Osteoblast (primary cell): ENCODE data around the gene EFNA4. TPM values are rescaled to one million over a fixed set of nuclear protein-coding genes. Genes with fewer than 3 reads are reported as not detected.
A peak's percentile ranks its signal among the peaks of the same experiment; 100 is the strongest.

ENCODE experiments used
- DNase-seq: peaks from one replicate; pipeline ENCODE4 v3.0.0; 2011; ENCODE audit warnings: low spot score, mixed read lengths; ENCODE audit not compliant: insufficient read length; ENCODE audit errors: missing footprints
- H2AFZ ChIP-seq: 2 replicates; pipeline ENCODE4 v1.6.0; 2011; ENCODE audit warnings: mild to moderate bottlenecking, low read length
- H3K27ac ChIP-seq: 2 replicates; pipeline ENCODE4 v1.5.1; 2011; ENCODE audit warnings: mild to moderate bottlenecking, low read depth, low read length, moderate library complexity
- H3K27me3 ChIP-seq: 2 replicates; pipeline ENCODE4 v1.6.0; 2012; ENCODE audit warnings: mild to moderate bottlenecking, control low read depth, inconsistent platforms, low read length, moderate library complexity; ENCODE audit not compliant: insufficient read depth
- H3K36me3 ChIP-seq: 2 replicates; pipeline ENCODE4 v1.5.1; 2011; ENCODE audit warnings: mild to moderate bottlenecking, low read length, control low read depth, moderate library complexity; ENCODE audit not compliant: insufficient read depth
- H3K4me1 ChIP-seq: 2 replicates; pipeline ENCODE4 v1.5.1; 2011; ENCODE audit warnings: mild to moderate bottlenecking, low read length, control low read depth, moderate library complexity; ENCODE audit not compliant: insufficient read depth
- H3K4me2 ChIP-seq: 2 replicates; pipeline ENCODE4 v1.6.0; 2011; ENCODE audit warnings: mild to moderate bottlenecking, low read length; ENCODE audit not compliant: insufficient read depth
- H3K4me3 ChIP-seq: fragments of 200-600 bp; sonication (generic); 3 replicates; pipeline ENCODE4 v1.5.1; 2012; ENCODE audit warnings: mild to moderate bottlenecking, low read length, inconsistent platforms; ENCODE audit not compliant: insufficient read depth
- H3K79me2 ChIP-seq: 2 replicates; pipeline ENCODE4 v1.6.0; 2012; ENCODE audit warnings: mild to moderate bottlenecking, low read length, control low read depth, inconsistent platforms; ENCODE audit not compliant: insufficient read depth
- H3K9me3 ChIP-seq: 2 replicates; pipeline ENCODE4 v1.5.1; 2011; ENCODE audit warnings: low read depth, low read length, control low read depth
- H4K20me1 ChIP-seq: 2 replicates; pipeline ENCODE4 v1.6.0; 2012; ENCODE audit warnings: mild to moderate bottlenecking, low read length, control low read depth; ENCODE audit not compliant: insufficient read depth
- CTCF ChIP-seq: IDR thresholded peaks from 2 replicates; pipeline ENCODE4 v1.5.1; 2011; ENCODE audit warnings: mild to moderate bottlenecking, low read depth, low read length, moderate library complexity; ENCODE audit errors: extremely low read depth
- total RNA-seq: library from RNA; depleted of rRNA; stranded (reverse); fragments of >200 nt; gene quantifications from 2 replicates; pipeline ENCODE4 v1.2.3, GENCODE V29; 2012

Gene EFNA4
- total RNA-seq, 1 donor, result 3.6 TPM

GRCh38 chr1:155079487-155080311 lies 16.2 kb downstream of the EFNA4 start:
- no peaks in the 10 kb centered on the region for H3K9me3 ChIP-seq
- peaks cover 9% of the 10 kb centered on the region for H3K4me1 ChIP-seq
- no peaks in the 10 kb centered on the region for H3K36me3 ChIP-seq
- no peak for TF ChIP-seq CTCF
- no peaks in the 10 kb centered on the region for H3K79me2 ChIP-seq
- no peak overlapping the region for H3K27ac ChIP-seq
- no peak overlapping the region for H3K4me2 ChIP-seq
- peak; percentile 85 for DNase-seq
- peaks cover 3% of the 10 kb centered on the region for H4K20me1 ChIP-seq
- no peak overlapping the region for H3K4me3 ChIP-seq
- H2AFZ ChIP-seq, result no peak overlapping the region
- peaks cover 58% of the 10 kb centered on the region for H3K27me3 ChIP-seq

- peaks cover 3% of the 10 kb centered on the region for H4K20me1 ChIP-seq
- H3K4me2 ChIP-seq, result no peak overlapping the region
- H3K9me3 ChIP-seq, result no peaks in the 10 kb centered on the region
- DNase-seq, result peak; percentile 92
- H2AFZ ChIP-seq, result no peak overlapping the region
- H3K27ac ChIP-seq, result no peak overlapping the region
- H3K79me2 ChIP-seq, result no peaks in the 10 kb centered on the region
- H3K4me1 ChIP-seq, result peaks cover 9% of the 10 kb centered on the region
- H3K4me3 ChIP-seq, result no peak overlapping the region
- no peaks in the 10 kb centered on the region for H3K36me3 ChIP-seq
- no peak for TF ChIP-seq CTCF
- peaks cover 52% of the 10 kb centered on the region for H3K27me3 ChIP-seq
Observed at GRCh38 chr1:155080312-155081228, 17.0 kb downstream of the EFNA4 start.

GRCh38 chr1:155081472-155082300 lies 18.1 kb downstream of the EFNA4 start:
- Histone ChIP-seq H3K27me3 (peaks cover 52% of the 10 kb centered on the region), H3K4me1 (peaks cover 9% of the 10 kb centered on the region), H3K4me2 (no peak overlapping the region)

More at GRCh38 chr1:155081472-155082300, 18.1 kb downstream of the EFNA4 start:
- DNase-seq, result peak; percentile 85
- TF ChIP-seq CTCF, result no peak
- Histone ChIP-seq H3K9me3 (no peaks in the 10 kb centered on the region), H2AFZ (no peak overlapping the region), H3K79me2 (no peaks in the 10 kb centered on the region), H3K36me3 (no peaks in the 10 kb centered on the region), H3K27ac (no peak overlapping the region), H4K20me1 (peaks cover 3% of the 10 kb centered on the region), H3K4me3 (no peak overlapping the region)
